GM18520 (cell line): ENCODE data around the gene SLC16A3.
A peak's percentile ranks its signal among the peaks of the same experiment; 100 is the strongest.
"Not testable (repeated sequence)": the region's sequence is repeated elsewhere in the genome, so short reads cannot be mapped to it uniquely, and the experiment has no call there.

ENCODE experiments used
- ATAC-seq: cut with Tn5 transposase; IDR thresholded peaks from one replicate; pipeline ENCODE4 v1.9.1; 2021; ENCODE audit not compliant: unreplicated experiment

The SLC16A3 gene

DNA sequence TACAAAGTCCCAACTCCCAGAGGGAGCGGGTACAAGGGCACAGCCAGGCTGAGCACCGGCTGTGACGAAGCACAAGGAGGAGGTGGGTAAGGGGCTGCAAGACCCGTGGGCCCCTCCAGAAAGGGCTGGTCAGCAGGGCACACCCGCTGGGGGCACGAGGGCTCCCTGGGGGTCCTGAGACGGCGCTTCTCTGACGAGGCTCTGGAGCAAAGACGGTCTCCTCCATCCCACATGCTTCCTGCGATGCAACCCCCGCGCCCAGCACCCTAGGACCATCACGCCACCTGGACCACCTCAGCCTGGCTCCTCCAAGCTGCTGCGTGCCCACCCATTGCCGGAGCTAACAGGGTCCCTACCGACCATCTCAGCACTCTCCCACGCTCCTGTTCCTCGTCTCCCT, 24.9 kb upstream of the SLC16A3 start:
- no peak for ATAC-seq

DNA sequence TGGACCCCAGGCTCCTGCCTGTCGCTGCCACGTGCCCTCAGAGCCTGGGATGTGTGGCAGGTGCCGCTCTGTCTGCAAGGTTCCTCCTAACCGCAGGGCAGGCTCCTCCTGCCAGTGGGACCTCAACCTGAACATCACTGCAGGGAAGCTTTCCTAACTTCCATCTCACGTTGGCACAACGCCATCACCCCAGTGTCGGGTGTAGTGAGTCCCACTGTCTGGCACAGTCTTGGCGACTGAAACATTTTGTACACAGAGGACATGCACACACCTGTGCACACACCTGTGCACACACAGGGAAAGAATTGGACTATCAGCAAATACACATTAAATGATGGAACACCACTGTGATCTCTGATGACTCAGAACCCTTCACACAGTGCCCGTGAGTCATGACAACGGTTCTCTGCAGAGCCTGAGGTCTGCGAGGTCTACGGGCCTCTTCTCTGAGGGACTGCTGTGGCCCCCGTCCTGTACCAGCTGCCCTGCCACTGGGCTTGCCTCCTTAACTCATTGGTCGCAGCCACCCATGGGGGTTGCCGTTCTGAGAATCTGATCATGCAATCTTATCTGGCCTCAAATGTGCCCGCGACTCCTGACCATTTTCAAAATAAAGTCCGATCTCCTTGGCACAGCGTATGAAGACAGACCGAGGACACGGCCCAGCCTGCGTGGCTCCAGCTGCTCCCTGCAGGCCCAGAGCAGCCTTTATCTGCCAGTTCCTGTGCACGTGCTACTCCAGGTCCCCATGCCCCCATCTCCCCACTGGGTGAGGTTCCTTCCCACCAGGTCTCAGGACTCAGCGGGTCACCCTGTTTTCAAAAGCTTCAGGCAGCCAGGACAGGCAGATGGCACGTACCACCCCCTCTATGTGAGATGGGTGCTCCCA, 23.8 kb upstream of the SLC16A3 start:
- ATAC-seq = no peak

DNA sequence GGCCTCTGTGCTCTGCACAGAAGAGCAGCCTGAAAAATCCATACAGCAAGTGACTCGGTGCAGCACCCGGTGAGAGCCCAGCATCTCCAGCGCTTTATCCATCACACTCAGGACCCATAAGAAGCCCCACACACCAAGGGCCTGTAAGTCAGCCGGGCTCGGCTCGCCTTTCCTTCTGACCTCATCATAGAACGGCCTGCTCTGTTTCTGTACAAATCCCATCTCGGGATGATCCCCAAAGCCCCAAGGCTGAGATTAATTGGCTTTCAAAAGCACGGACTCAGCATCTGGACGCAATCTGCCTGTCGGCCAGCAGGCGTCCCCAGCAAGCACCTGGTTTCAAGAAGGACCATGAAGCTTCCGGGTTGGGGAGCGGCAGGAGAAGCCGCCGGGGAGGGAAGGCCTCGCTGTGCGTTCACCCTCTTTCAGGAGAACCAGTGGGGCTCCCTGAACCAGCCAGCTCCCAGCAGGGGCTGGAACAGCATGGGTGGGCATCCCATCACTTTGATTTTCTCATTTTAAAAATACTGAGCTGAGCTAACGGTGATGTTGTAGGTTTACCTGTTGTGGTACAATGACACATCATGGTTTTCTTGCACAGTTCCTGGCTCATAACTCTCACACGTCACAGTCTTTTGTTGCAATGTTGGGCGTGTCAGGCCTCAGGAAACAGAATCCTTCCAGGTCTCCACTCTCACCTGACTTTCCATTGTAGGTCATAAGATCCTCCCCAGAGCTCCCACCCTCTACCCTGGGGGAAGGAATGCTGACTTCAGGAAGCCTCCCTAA, 22.9 kb upstream of the SLC16A3 start:
- no peak for ATAC-seq

DNA sequence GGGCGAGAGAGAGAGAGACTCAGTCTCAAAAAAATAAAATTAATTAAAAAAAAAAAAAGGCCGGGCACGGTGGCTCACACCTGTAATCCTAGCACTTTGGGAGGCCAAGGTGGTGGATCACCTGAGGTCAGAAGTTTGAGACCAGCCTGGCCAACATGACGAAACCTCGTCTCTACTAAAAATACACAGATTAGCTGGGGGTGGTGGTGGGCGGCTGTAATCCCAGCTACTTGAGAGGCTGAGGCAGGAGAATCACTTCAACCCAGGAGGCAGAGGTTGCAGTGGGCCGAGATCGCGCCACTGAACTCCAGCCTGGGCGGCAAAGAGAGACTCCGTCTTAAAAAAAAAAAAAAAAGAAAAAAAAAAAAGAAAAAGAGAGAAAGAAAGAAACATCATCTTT, 18.2 kb upstream of the SLC16A3 start:
- not testable (repeated sequence) for ATAC-seq

DNA sequence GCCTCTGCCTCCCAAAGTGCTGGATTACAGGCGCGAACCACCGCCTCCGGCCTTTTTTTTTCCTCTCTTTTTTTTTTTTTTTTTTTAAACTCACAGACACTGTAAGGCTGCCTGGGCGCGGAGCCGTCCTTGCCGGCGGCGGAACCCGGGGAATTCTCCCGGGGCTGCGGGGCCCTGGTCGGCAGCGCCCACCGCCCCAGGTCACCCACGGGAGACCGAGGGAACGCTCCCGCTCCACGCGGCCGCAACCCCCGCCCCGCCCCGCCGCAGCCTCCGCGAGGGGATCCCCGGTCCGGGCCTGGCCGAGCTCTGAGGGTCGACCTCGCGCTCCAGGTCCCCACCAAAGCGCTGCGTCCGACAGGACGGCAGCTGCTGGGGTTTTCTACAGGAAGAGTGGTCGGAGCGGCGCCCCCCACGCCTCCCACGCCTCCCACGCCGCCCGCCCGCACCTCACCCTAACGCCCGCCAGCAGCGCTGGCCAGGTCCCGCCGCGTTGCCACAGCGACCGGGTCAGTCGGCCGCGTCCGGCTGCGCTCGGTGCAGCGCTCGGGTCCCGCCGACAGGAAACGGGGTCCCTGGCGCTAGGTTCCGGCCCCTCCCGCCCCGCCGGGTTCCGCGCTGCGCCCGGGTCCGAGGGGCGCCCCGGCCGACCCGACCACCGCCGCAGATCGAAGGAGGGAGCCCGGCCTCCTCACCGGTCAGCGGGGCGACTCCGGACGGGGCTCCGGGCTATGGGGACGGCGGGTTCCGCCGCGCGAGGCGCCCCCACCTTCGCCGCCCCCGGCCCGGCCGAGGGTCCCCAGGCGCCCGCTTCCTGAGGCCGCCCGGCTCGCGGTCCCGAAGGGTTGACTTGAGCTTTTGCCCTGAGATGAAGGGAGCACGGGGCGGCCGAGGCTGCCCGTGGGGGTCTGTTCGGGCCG, 16.3 kb upstream of the SLC16A3 start, which contains the start of gene CCDC57:
TSS of gene CCDC57 (minus strand) at position 512 of the 920 bp plus-strand sequence. CDS start 10,898 bp downstream, outside the sequence.
- peak; percentile 47 for ATAC-seq

DNA sequence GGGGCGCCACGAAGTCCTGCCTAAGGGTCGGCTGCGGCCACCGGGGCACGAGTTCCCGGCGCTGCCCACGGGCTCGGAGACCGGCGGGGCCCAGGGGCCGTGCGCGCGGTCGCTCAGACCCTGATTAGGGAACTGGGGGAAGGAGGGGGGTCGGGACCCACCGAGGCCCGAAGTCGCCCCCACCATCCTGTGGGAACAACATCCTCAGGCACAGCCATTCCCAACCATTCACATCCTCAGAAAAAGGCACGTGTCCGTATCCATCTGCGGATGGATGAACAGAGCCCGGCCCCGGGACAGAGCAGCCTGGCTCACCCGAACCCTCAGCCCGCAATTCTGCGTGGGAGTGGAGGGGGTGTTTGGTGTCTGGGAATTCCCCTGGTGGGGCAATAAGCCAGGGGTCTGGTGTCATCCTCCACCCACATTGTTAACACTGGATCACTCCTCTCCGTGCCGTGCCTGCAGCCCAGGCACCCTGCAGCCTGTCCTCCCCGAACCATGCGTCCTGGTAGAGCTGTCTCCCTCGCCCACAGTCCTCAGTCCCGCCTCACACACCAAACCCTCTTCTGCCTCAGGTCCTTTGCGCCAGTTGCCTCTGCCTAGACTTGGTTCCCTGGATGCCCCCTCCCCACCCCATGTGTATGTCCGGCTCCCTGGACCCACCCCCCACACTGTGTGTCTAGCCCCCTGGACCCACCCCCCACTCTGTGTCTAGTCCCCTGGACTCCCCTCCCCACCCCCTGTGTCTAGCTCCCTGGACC, 15.4 kb upstream of the SLC16A3 start:
- ATAC-seq = no peak

DNA sequence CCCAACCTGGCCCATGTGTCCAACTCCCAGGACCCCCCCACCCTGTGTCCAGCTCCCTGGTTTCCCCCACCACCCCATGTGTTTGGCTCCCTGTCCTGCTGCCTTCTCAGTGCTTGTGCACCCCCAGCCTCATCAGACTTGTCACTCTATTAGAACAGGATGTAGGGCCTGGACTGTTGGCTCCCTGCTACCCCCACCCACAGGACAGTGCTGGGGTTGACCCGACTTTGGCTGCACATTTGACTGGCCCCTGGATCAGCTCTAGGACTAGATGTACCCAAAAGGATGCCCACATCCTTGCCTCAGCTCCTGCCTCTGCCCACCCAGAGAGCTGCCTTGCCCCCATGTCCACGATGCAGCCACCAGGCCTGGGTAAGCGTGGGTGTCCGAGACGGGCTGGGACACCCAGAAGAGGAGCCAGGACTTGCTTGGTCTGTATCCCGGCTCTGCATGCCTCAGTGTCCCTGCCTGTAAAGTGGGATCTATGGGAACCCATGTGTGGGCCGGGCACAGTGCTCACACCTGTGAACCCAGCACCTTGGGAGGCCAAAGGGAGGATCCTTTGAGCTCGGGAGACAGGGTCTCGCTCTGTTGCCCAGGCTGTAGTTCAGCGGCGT, 14.7 kb upstream of the SLC16A3 start:
- no peak for ATAC-seq

DNA sequence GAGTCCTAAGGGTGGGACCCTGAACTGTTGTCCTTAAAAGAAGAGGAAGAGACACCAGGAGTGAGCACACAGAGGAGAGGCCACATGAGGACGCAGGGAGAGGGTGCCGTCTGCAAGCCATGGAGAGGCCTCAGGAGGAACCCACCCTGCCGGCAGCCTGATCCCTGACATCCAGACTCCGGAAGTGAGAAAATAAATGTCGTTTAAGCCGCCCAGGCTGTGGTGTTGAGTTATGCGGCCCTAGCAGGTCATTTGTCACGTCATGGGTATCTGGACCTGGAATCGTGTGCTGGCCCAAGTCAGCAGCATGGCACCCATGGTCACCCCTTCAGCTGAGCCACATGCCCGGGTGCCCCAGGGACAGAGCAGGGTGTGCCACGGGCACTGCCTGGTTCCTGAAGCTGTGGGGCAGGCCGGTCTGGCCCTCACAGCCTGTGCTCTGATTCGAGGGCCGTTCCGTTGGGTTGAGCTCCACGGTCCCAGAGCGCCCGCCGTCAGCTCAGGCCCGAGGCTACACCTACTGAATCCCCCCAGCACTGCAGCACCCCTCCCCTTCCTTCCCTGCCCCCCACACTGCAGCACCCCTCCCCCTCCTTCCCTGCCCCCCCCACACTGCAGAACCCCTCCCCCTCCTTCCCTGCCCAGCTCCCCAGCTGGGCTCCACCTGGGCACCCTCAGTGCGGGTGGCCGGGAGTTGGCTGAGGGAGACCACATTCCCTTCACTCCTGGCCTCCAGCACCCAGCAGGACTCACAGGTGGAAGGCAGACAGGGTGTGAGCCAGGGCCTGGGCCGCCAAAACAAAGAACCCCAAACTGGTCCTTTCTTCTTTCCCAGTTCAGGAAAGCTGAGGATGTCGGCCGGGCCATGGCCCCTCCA, 13.5 kb upstream of the SLC16A3 start:
- ATAC-seq = no peak

DNA sequence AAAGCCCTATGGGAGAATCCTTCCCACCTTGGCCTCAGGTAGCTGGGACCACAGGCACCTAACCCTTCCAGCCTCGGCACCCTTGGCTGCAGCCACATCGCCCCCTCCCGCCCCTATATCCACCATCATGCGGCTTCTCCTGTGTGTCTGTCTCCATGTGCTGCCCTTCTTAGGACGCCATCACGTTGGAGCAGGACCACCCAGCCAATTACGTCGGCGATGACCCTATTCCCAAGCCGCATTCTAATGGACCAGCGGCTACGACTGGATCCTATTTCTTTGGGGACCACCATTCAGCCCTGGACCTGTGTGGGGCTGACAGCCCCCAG, 12.9 kb upstream of the SLC16A3 start:
- no peak for ATAC-seq

DNA sequence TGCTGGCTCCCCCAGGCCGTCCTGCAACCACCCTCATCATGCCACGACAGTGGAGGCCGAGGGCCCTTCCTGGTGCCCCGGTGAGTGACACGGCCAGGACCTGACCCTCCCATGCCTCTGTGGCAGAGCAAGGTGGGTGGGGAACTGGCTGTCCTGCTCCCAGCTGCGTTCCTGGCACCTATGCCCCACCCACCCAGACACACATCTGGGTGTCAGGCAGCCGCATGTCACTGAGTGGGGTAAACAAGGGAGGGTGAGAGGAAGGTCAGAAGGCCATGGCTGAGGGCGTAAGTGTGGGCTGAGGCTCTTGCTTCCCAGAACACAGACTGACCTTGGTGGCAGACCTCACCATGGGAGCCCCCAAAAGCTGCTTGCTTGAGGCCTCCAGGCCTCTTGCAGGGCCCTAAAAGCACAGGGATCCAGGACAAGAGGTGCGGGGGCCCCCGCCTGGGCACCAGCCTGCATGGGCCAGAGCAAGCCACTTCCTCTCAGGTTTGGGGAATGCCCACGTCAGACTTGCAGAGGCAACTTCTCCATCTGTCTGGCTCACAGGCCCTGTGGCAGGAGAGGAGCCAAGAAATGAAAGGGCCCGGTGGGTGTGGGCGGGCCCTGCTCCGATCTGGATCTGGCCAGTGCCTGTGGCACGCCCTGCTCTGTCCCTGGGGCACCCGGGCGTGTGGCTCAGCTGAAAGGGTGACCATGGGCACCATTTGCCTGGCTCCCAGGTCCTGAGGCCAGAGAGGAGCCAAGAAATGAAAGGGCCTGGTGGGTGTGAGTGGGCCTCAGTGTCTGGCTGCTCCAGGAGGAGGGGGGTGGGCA, 12.3 kb upstream of the SLC16A3 start:
- peak; percentile 32 for ATAC-seq

DNA sequence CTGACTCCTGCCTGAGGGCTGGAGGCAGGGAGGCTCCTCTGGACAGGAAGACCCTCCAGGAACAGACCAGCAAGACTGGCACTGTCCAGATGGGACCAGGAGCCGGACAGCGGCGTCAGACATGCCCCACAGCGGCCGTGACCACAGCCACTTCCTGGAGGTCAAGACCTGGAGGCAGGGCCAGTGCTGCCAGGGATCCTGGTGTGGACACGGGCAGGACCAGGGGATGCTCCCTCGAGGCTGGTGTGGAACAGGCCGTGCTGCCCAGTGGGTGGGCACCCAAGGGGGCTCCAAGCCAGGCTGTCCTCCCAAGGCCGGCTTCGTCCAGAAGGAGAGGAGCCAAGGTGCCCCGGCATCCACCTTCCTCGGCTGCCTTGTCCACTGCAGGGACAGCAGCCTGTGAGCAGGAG, 11.7 kb upstream of the SLC16A3 start:
- no peak for ATAC-seq

DNA sequence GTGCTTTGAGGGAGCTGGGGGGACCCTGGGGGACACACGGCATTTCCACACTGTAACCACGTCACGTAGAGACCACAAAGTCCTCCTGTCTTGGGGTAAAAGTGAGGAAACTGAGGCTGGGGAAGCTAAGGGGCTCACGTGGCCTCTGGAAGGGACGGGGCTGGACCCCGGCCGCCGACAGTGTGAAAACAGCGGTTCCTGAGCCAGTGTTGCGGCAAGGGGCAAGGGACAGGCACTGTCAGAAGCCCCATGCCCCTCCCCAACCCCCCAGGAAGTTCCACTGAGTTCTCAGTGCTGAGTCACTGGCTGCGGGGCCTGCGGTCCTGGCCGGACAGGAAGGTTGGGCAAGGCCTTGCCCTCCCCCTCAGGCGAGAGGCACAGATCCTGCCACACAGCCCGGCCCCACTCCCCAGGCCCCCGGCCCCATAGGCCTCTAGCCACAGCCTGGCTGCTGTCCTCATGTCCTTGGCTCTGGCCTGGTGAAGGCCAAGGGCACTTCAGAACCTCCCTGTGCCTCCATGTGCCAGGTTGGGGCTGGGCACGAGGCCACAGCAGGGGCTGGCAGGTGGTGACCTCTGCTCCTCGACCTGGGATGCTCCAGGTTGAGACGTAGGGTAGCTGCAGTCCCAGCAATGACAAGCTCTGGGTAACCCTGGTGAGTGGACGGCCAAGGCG, 11.2 kb upstream of the SLC16A3 start:
- ATAC-seq = no peak

DNA sequence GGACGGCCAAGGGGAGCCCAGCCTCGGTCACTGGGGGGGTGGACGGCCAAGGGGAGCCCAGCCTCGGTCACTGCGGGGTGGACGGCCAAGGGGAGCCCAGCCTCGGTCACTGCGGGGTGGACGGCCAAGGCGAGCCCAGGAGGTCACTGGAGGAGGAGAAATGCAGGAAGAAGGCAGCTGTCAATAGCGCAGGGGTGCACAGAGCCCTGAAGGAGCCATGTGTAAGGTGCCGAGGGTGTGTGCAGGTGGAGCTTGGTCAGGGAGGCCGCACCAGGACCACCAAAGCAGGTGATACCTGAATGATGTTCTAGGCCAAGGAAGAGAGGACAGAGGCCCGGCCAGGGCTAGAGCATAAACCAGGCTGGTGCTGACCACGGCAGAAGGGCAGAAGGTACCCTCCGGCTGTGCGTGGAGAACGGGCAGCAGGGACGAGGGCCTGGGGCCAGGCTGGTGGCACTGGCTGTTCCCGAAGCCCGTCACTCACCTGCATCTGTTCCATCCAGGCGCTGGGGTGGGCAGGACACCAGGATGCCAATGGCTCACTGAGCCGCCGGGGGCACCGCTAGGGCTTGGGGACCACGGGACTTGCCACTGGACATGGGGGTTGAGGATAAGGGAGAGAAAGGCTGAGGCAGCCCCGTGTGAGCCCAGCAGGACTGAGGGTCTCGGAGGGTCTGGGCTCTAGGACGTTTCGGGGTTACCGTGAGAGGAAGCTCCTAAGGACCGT, 10.3 kb upstream of the SLC16A3 start:
- no peak for ATAC-seq

DNA sequence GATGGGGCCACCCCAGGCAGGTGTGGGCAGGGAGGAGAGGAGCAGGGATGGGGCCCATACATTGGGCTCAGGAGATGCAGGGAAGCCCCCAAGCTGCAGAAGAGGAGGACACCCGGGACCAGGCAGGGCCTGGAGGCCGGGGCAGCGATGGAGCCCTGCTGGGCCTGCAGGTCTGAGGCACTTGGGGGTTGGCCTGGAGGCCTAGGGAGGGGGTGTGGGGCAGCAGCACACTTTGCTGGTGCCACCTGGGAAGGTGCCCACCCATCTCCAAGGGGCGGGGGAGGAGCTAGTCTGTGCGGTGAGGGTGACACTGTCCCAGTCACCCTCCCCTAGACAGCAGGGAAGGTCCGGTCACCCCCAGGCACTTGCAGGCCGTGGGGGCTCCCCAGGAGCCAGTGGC, 9.8 kb upstream of the SLC16A3 start:
- ATAC-seq = no peak

DNA sequence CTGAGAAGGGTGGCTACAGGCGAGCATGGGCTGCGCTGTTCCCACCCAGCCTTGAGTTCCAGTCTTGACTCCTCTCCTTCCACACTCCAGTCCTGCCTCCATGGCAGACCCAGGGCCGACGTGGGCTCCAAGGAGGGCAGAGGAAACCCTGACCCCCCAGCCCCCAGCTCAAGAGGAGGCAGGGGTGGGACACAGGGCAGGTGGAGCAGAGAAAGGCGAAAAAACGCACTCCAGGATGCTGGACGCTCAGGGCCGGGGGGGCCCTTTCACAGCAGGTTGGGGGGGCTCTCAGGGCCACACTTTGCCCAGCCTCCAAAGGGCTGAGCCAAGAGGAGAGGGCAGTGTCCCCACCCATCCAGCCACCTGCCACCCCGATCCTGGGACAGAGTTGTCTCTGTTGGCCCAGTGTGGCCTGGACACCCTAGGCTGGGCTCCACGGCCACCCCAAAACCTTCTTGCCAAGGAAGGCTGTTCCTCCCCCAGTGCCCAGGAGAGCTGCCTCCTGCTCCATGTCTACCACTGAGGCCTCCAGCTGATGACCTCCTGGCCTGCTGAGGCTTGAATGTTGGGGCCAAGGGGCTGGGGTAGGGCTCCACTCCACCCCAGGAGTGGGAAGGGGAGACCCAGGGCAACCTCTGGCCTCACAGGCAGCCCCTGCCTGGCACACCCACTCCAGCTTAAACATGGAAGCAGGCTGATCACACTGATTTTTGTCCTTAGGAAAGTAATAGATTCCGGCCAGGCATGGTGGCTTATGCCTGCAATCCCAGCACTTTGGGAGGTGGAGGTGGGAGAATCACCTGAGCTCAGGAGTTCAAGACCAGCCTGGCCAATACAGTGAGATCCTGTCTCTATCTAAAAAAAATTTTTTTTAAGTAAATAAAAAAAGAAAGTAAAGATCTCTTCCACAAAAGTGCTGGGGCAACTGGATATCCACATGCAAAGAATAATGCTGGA, 8.8 kb upstream of the SLC16A3 start:
- ATAC-seq = no peak
